ENCODE results near the gene PHC2.

DNA sequence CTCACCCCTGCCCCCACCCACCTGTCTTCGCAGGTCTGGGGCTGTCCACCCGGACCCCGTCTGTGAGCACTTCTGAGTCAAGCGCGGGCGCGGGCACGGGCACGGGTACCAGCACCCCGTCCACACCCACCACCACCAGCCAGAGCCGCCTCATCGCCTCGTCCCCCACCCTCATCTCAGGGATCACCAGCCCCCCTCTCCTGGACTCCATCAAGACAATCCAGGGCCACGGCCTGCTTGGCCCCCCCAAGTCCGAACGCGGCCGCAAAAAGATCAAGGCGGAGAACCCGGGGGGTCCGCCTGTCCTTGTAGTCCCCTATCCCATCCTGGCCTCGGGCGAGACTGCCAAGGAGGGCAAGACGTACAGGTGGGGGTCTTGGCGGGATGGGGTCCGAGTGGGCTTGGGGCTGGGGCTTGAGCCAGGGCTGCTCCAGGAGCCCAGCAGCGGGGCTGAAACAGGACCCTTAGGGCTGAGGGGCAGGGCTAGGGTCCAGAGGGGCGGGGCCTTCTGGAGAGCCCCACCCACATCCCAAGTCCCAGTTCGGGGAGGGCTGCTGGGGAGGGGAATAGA, 150.7 kb downstream of the PHC2 start:
- TF ChIP-seq, protein P1, sequence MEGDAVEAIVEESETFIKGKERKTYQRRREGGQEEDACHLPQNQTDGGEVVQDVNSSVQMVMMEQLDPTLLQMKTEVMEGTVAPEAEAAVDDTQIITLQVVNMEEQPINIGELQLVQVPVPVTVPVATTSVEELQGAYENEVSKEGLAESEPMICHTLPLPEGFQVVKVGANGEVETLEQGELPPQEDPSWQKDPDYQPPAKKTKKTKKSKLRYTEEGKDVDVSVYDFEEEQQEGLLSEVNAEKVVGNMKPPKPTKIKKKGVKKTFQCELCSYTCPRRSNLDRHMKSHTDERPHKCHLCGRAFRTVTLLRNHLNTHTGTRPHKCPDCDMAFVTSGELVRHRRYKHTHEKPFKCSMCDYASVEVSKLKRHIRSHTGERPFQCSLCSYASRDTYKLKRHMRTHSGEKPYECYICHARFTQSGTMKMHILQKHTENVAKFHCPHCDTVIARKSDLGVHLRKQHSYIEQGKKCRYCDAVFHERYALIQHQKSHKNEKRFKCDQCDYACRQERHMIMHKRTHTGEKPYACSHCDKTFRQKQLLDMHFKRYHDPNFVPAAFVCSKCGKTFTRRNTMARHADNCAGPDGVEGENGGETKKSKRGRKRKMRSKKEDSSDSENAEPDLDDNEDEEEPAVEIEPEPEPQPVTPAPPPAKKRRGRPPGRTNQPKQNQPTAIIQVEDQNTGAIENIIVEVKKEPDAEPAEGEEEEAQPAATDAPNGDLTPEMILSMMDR (IDR thresholded peaks at IDR 0.05 in 2 of 3, conservative IDR thresholded peaks at IDR 0.05 in 1 of 3; ENCODE audit: borderline replicate concordance in 1 of 3, insufficient read depth in 1 of 3, low read depth in 2 of 3, low read length in 2 of 3), result no peak
- TF ChIP-seq FOSL1 (IDR thresholded peaks at IDR 0.05; ENCODE audit: low read depth), result no peak
- TF ChIP-seq, protein P2, sequence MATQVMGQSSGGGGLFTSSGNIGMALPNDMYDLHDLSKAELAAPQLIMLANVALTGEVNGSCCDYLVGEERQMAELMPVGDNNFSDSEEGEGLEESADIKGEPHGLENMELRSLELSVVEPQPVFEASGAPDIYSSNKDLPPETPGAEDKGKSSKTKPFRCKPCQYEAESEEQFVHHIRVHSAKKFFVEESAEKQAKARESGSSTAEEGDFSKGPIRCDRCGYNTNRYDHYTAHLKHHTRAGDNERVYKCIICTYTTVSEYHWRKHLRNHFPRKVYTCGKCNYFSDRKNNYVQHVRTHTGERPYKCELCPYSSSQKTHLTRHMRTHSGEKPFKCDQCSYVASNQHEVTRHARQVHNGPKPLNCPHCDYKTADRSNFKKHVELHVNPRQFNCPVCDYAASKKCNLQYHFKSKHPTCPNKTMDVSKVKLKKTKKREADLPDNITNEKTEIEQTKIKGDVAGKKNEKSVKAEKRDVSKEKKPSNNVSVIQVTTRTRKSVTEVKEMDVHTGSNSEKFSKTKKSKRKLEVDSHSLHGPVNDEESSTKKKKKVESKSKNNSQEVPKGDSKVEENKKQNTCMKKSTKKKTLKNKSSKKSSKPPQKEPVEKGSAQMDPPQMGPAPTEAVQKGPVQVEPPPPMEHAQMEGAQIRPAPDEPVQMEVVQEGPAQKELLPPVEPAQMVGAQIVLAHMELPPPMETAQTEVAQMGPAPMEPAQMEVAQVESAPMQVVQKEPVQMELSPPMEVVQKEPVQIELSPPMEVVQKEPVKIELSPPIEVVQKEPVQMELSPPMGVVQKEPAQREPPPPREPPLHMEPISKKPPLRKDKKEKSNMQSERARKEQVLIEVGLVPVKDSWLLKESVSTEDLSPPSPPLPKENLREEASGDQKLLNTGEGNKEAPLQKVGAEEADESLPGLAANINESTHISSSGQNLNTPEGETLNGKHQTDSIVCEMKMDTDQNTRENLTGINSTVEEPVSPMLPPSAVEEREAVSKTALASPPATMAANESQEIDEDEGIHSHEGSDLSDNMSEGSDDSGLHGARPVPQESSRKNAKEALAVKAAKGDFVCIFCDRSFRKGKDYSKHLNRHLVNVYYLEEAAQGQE (IDR thresholded peaks at IDR 0.05; ENCODE audit: low read depth), result no peak

Data from HCT116 (cell line).